Thyroid gland (tissue), 4 donors: ENCODE results near the gene NOP9. TPM values are rescaled to one million over a fixed set of nuclear protein-coding genes. Genes with fewer than 3 reads are reported as not detected.
"Not testable (repeated sequence)": the region's sequence is repeated elsewhere in the genome, so short reads cannot be mapped to it uniquely, and the experiment has no call there.

Source experiments
- DNase-seq, 2 donors: peaks; one replicate each; pipeline ENCODE4 v3.0.0-alpha.2; 2019
- H3K27ac ChIP-seq, 3 donors: fragments of 200-600 bp; sonication (generic); 1 replicate in 2 of 3; 2 replicates in 1 of 3; pipeline ENCODE4 v1.5.1; 2016 to 2019; ENCODE audit warnings: mild to moderate bottlenecking in 1 of 3, moderate library complexity in 1 of 3
- H3K27me3 ChIP-seq: fragments of 200-600 bp; sonication (generic); one replicate; pipeline ENCODE4 v1.5.1; 2019
- H3K36me3 ChIP-seq, 2 donors: fragments of 200-600 bp; sonication (generic); one replicate each; pipeline ENCODE4 v1.5.1; 2016 to 2019
- H3K4me1 ChIP-seq, 2 donors: fragments of 200-600 bp; sonication (generic); one replicate each; pipeline ENCODE4 v1.5.1; 2017 to 2019
- H3K4me3 ChIP-seq, 3 donors: fragments of 200-600 bp; sonication (generic); replicated peaks in 1 of 3; 1 replicate in 2 of 3; 2 replicates in 1 of 3; pipeline ENCODE4 v1.5.1; 2016; ENCODE audit warnings: mild to moderate bottlenecking in 1 of 3
- H3K9me3 ChIP-seq: fragments of 200-600 bp; sonication (generic); one replicate; pipeline ENCODE4 v1.5.1; 2017
- POLR2A ChIP-seq, 2 donors: fragments of 450-650 bp; IDR thresholded peaks; one replicate each; pipeline ENCODE4 v1.6.1; 2017; ENCODE audit warnings: antibody characterized with exemption in 2 of 2, mild to moderate bottlenecking in 2 of 2, moderate library complexity in 1 of 2
- WGBS, 2 donors: methylation state at CpG; one replicate each; pipeline ENCODE4 v1.1.5; 2017; 5-methylcytosine and 5-hydroxymethylcytosine counted together
- intact Hi-C: fragments of 100-400 bp; cut with DNase I; formaldehyde crosslinking; loops from one replicate; pipeline ENCODE4 v1.15.1; 2023
- total RNA-seq, 4 donors: library from RNA; depleted of rRNA; stranded (reverse); fragments of >200 nt; gene quantifications; one replicate each; pipeline ENCODE4 v1.2.3, GENCODE V29; 2016
- TF ChIP-seq, protein P1 (sequence below), 6 experiments: fragments of 200-600 bp in 3 of 6; fragments of 450-650 bp in 3 of 6; sonication (generic) in 3 of 6; IDR thresholded peaks; one replicate each; pipeline ENCODE4 v1.5.1; 2016 to 2019; ENCODE audit warnings: antibody characterized with exemption in 6 of 6, mild to moderate bottlenecking in 2 of 6, inconsistent platforms in 1 of 6, moderate library complexity in 1 of 6

Gene NOP9
- total RNA-seq, 4 donors from 2014 or later: 16.4 to 22.3 (median 20.7) TPM

DNA sequence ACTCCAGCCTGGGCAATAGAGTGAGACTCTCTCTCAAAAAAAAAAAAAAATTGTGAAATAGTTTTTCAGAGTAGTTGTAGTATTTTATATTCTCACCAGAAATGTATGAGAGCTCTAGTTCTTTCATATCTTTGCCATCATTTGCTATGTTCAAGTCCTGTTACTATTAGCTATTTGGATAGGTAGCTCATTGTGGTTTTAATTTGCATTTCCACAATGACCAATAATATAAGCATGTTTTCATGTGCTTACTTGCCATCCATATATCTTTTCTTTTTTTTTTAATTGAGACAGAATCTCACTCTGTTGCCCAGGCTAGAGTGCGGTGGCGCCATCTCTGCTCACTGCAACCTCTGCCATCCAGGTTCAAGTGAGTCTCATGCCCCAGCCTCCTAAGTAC, 48.5 kb downstream of the NOP9 start:
- no peak overlapping the region for H3K4me3 ChIP-seq
- WGBS, 2 donors: 95 to 100% methylated on average over 2 of the region's 2 CpGs
- intact Hi-C loops: no loop called here
- H3K9me3 ChIP-seq: no peaks in the 10 kb centered on the region
- no peak overlapping the region for H3K27ac ChIP-seq
- H3K4me1 ChIP-seq: peaks cover 9 to 20% of the 10 kb centered on the region in 2 donors
- no peak for TF ChIP-seq POLR2A (IDR thresholded peaks at IDR 0.05)
- TF ChIP-seq, protein P1, sequence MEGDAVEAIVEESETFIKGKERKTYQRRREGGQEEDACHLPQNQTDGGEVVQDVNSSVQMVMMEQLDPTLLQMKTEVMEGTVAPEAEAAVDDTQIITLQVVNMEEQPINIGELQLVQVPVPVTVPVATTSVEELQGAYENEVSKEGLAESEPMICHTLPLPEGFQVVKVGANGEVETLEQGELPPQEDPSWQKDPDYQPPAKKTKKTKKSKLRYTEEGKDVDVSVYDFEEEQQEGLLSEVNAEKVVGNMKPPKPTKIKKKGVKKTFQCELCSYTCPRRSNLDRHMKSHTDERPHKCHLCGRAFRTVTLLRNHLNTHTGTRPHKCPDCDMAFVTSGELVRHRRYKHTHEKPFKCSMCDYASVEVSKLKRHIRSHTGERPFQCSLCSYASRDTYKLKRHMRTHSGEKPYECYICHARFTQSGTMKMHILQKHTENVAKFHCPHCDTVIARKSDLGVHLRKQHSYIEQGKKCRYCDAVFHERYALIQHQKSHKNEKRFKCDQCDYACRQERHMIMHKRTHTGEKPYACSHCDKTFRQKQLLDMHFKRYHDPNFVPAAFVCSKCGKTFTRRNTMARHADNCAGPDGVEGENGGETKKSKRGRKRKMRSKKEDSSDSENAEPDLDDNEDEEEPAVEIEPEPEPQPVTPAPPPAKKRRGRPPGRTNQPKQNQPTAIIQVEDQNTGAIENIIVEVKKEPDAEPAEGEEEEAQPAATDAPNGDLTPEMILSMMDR (IDR thresholded peaks at IDR 0.05): no peak
- H3K27me3 ChIP-seq: no peaks in the 10 kb centered on the region
- DNase-seq: no peak
- H3K36me3 ChIP-seq: no peaks in the 10 kb centered on the region

DNA sequence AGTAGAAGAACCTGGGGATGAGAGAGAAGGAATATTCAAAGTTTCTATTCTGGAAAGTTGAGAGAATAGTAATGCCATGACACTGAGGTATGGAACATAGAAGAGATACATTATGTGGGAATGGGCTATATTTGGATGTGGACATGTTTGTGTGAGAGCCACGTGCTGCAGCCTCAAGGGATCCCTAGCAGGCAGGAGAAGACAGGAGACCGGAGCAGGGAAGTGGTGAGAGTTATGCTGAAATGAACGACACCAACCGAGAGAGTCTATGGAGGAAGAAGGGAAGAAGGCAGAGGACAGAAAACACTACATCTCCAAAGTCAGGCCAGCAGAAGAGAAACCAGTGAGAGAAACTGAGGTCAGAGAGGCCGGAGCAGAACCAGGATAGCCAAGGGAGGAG, 50.1 kb downstream of the NOP9 start:
- no peak for DNase-seq
- WGBS, 2 donors: 82 to 83% methylated on average over 5 of the region's 5 CpGs
- intact Hi-C loops: no loop called here
- Histone ChIP-seq H3K4me1 (peaks cover 9 to 25% of the 10 kb centered on the region in 2 donors), H3K4me3 (no peak overlapping the region), H3K27ac (no peak overlapping the region), H3K27me3 (no peaks in the 10 kb centered on the region), H3K36me3 (no peaks in the 10 kb centered on the region), H3K9me3 (no peaks in the 10 kb centered on the region)
- TF ChIP-seq, protein P1 (IDR thresholded peaks at IDR 0.05): no peak
- no peak for TF ChIP-seq POLR2A (IDR thresholded peaks at IDR 0.05)

DNA sequence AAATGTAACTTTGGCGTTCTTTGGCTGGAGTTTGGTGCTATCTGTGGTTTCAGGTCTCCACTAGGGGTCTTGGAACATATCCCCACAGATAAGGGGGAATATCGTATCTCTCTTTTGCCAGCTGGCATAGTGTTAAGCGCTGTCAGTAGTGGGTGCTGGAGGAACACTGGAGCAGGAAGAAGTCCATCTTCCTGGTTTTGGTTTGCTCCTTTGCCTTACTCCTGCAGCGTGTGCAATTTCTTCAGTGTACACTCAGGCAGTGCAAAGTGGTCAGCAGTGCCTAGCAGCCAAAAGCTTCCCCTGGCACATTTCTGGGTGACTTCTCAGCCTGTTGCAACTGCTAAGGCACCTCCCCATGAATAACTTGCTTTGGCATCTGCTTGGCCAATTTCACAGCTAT, 51.9 kb downstream of the NOP9 start:
- H3K27ac ChIP-seq: peak overlapping the region in 1 of 3 donors; percentile 30
- H3K4me1 ChIP-seq: peaks cover 9 to 25% of the 10 kb centered on the region in 2 donors
- no peak overlapping the region for H3K4me3 ChIP-seq
- TF ChIP-seq, protein P1 (IDR thresholded peaks at IDR 0.05): no peak
- no peak for TF ChIP-seq POLR2A (IDR thresholded peaks at IDR 0.05)
- intact Hi-C loops: no loop called here
- no peaks in the 10 kb centered on the region for H3K9me3 ChIP-seq
- H3K36me3 ChIP-seq: no peaks in the 10 kb centered on the region
- 23 to 32% methylated on average over 4 of the region's 4 CpGs for WGBS, 2 donors
- DNase-seq: peak; percentile 78 to 79
- no peaks in the 10 kb centered on the region for H3K27me3 ChIP-seq

DNA sequence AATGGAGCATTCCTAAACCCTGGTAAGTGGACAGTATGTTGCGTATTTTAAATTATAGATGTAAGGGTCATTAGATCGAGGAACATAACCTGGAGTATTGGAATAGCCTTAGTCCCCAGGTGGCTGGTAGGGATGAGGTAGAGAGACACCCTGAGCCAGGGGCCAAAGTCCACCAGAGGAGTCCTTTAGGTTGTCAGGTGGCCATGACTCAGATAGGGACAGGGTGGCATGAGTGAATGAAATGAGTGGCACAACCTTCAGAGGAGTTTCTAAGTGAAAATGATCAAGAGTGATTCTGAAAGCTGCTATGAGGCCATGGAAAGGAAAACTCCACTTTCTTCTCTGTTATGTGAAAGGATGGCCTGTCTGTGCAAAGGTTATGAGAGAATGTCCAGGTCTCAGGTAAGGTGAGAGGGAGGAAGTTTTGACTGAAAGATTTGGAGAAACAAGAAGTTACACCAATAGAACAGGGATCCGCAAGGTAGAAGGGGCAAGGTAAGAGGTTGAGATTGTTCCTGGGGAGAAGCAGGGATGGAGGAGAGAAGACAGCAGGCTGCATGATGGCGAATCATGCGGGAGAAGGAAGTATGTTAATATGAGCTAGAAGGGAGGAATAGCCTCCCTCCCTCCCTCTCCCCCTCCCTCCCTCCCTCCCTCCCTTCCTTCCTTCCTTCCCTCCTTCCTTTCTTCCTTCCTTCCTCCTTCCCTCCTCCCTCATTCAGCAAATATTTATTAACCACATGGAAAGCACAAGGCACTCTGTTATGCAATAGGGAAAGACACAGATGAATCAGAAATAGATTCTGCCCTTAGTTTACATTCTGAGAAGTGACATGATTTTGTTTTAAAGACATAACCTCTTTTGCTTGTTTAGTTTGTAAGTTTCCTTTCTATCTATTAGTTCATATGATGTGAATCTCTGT, 54.2 kb downstream of the NOP9 start:
- DNase-seq: no peak
- TF ChIP-seq POLR2A (IDR thresholded peaks at IDR 0.05): no peak
- TF ChIP-seq, protein P1 (IDR thresholded peaks at IDR 0.05): no peak
- Histone ChIP-seq H3K27ac (no peak overlapping the region), H3K9me3 (no peaks in the 10 kb centered on the region), H3K4me3 (no peak overlapping the region), H3K4me1 (peaks cover 9 to 25% of the 10 kb centered on the region in 2 donors), H3K36me3 (no peaks in the 10 kb centered on the region), H3K27me3 (no peaks in the 10 kb centered on the region)
- 89% methylated on average over 5 of the region's 5 CpGs for WGBS, 2 donors
- intact Hi-C loops: no loop called here

DNA sequence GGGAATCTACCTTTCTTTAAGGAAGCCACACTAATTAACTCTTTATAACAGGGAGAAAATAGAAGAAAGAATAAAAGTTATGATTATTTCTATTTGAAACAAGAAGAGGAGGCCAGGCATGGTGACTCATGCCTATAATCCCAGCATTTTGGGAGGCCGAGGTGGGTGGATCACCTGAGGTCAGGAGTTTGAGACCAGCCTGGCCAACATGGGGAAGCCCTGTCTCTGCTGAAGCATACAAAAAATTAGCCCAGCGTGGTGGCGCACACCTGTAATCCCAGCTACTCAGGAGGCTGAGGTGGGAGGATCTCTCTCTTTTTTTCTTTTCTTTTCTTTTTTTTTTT, 54.8 kb downstream of the NOP9 start:
- H3K9me3 ChIP-seq, intact Hi-C loops: not testable (repeated sequence)
- 89 to 95% methylated on average over 3 of the region's 3 CpGs for WGBS, 2 donors

More for the DNA sequence above, 54.8 kb downstream of the NOP9 start:
- not testable (repeated sequence) for H3K4me3 ChIP-seq, H3K27ac ChIP-seq, H3K27me3 ChIP-seq, H3K36me3 ChIP-seq, DNase-seq
- H3K4me1 ChIP-seq: peaks cover 9 to 25% of the 10 kb centered on the region in 2 donors
